Uterine smooth muscle cell (primary cell): ENCODE results near the gene PPT2. TPM values are rescaled to one million over a fixed set of nuclear protein-coding genes. Genes with fewer than 3 reads are reported as not detected.

Source experiments
- total RNA-seq: library from RNA; depleted of rRNA; stranded (reverse); fragments of >200 nt; gene quantifications from 2 replicates; pipeline ENCODE4 v1.2.3, GENCODE V29; 2014

PPT2 gene
- total RNA-seq: 9.5 and 14.6 TPM in 2 replicates

GRCh38 chr6:32153564-32154513 is at the start of gene PPT2:
PPT2 (plus strand) TSS chr6:32154141; CDS start chr6:32154595, 454 bp downstream.

GRCh38 chr6:32109114-32109764 is 44.7 kb upstream of the PPT2 start, which contains the start of gene TNXB:
TNXB (minus strand) TSS chr6:32109338; CDS start chr6:32098198, 11,140 bp downstream.

GRCh38 chr6:32127717-32128592 is 26.0 kb upstream of the PPT2 start, which contains the start of gene ATF6B:
ATF6B (minus strand) TSS chr6:32128246; CDS start chr6:32128207, 39 bp downstream.

GRCh38 chr6:32151863-32152768 is 1.8 kb upstream of the PPT2 start, which contains the start of gene PRRT1:
PRRT1 (minus strand) TSS chr6:32151939; CDS start chr6:32151827, 112 bp downstream.

GRCh38 chr6:32164295-32164694 is 10.4 kb downstream of the PPT2 start, which contains the start of gene EGFL8:
EGFL8 (plus strand) TSS chr6:32164595; CDS start chr6:32166166, 1,571 bp downstream.

GRCh38 chr6:32175711-32176475 is 22.0 kb downstream of the PPT2 start, which contains the start of gene AGPAT1:
AGPAT1 (minus strand) TSS chr6:32176084; CDS start chr6:32171496, 4,588 bp downstream.

GRCh38 chr6:32177788-32178546 is 24.0 kb downstream of the PPT2 start, which contains the start of gene RNF5:
RNF5 (plus strand) TSS chr6:32178405; CDS start chr6:32178512, 107 bp downstream.

GRCh38 chr6:32184084-32184640 is 30.2 kb downstream of the PPT2 start, which contains the start of gene AGER:
AGER (minus strand) TSS chr6:32184253; CDS start chr6:32184222, 31 bp downstream.

GRCh38 chr6:32190054-32190851 is 36.3 kb downstream of the PPT2 start, which contains the start of gene PBX2:
PBX2 (minus strand) TSS chr6:32190202; CDS start chr6:32189915, 287 bp downstream.

GRCh38 chr6:32192608-32193039 is 38.7 kb downstream of the PPT2 start, which contains the start of gene GPSM3:
GPSM3 (minus strand) TSS chr6:32192643; CDS start chr6:32192513, 130 bp downstream.

Other genes with a start within 250 kb of the PPT2 start
- gene C2, start 226.4 kb upstream of the PPT2 start, total RNA-seq: 0.77 and 2.0 TPM in 2 replicates
- gene CFB, start 208.0 kb upstream of the PPT2 start, total RNA-seq: 2.3 and 5.6 TPM in 2 replicates
- 121 and 171 TPM in 2 replicates for gene NELFE, start 195.2 kb upstream of the PPT2 start, total RNA-seq
- gene SKIC2, start 195.0 kb upstream of the PPT2 start, total RNA-seq: 50.1 and 53.1 TPM in 2 replicates
- 14.1 and 17.1 TPM in 2 replicates for gene DXO, start 182.0 kb upstream of the PPT2 start, total RNA-seq
- 2.3 and 13.4 TPM in 2 replicates for gene C4A, start 172.1 kb upstream of the PPT2 start, total RNA-seq
- 2.0 and 6.0 TPM in 2 replicates for gene C4B, start 139.3 kb upstream of the PPT2 start, total RNA-seq
- gene CYP21A2, start 115.7 kb upstream of the PPT2 start, total RNA-seq: not detected in 2 replicates
- 5.9 and 6.7 TPM in 2 replicates for gene TNXB, start 44.8 kb upstream of the PPT2 start, total RNA-seq
- gene ATF6B, start 25.9 kb upstream of the PPT2 start, total RNA-seq: 12.1 and 17.9 TPM in 2 replicates
- 5.2 and 7.9 TPM in 2 replicates for gene FKBPL, start 23.9 kb upstream of the PPT2 start, total RNA-seq
- gene PRRT1, start 2.2 kb upstream of the PPT2 start, total RNA-seq: 0.11 and 0.12 TPM in 2 replicates
- gene EGFL8, start 10.5 kb downstream of the PPT2 start, total RNA-seq: 0.66 and 1.00 TPM in 2 replicates
- 12.4 and 15.7 TPM in 2 replicates for gene AGPAT1, start 21.9 kb downstream of the PPT2 start, total RNA-seq
- gene RNF5, start 24.3 kb downstream of the PPT2 start, total RNA-seq: 29.0 and 30.9 TPM in 2 replicates
- gene AGER, start 30.1 kb downstream of the PPT2 start, total RNA-seq: 0.12 and 0.44 TPM in 2 replicates
- 41.6 and 42.6 TPM in 2 replicates for gene PBX2, start 36.1 kb downstream of the PPT2 start, total RNA-seq
- gene GPSM3, start 38.5 kb downstream of the PPT2 start, total RNA-seq: 0.44 and 0.87 TPM in 2 replicates
- gene NOTCH4, start 69.9 kb downstream of the PPT2 start, total RNA-seq: 0.62 and 1.4 TPM in 2 replicates
- gene TSBP1, start 217.8 kb downstream of the PPT2 start, total RNA-seq: under 0.01 TPM in 1 of 2 replicates, not detected in the other